Duodenal mucosa (tissue), 2 donors: Measurements from ENCODE around the gene IDI2.

Experiments used
- H3K27ac ChIP-seq: one replicate; pipeline ENCODE4 v1.7.0; 2013; ENCODE audit warnings: low read depth, low read length
- H3K27me3 ChIP-seq, 2 donors: one replicate each; pipeline ENCODE4 v1.7.0; 2013; ENCODE audit warnings: low read length in 2 of 2, control low read depth in 1 of 2; ENCODE audit not compliant: insufficient read depth in 2 of 2, control insufficient read depth in 1 of 2
- H3K36me3 ChIP-seq, 2 donors: one replicate each; pipeline ENCODE4 v1.7.0; 2013; ENCODE audit warnings: low read length in 2 of 2, control low read depth in 1 of 2; ENCODE audit not compliant: insufficient read depth in 2 of 2, control insufficient read depth in 1 of 2
- H3K4me1 ChIP-seq, 2 donors: one replicate each; pipeline ENCODE4 v1.7.0; 2013; ENCODE audit warnings: low read length in 2 of 2, control low read depth in 1 of 2; ENCODE audit not compliant: insufficient read depth in 2 of 2, control insufficient read depth in 1 of 2
- H3K4me3 ChIP-seq, 2 donors: one replicate each; pipeline ENCODE4 v1.7.0; 2013; ENCODE audit warnings: low read length in 2 of 2, low read depth in 1 of 2
- H3K9ac ChIP-seq, 2 donors: one replicate each; pipeline ENCODE4 v1.7.0; 2013; ENCODE audit warnings: low read length in 2 of 2, low read depth in 1 of 2
- H3K9me3 ChIP-seq, 2 donors: one replicate each; pipeline ENCODE4 v1.7.0; 2013; ENCODE audit warnings: low read length in 2 of 2, control low read depth in 1 of 2; ENCODE audit not compliant: control insufficient read depth in 1 of 2

Gene IDI2

GRCh38 chr10:1036341-1036791 lies 10.7 kb upstream of the IDI2 start:
- Histone ChIP-seq H3K4me3 (no peak overlapping the region), H3K27ac (no peak overlapping the region), H3K9ac (no peak overlapping the region), H3K36me3 (peaks cover 5 to 32% of the 10 kb centered on the region in 2 donors), H3K27me3 (no peaks in the 10 kb centered on the region), H3K4me1 (peaks cover 6% of the 10 kb centered on the region in 2 donors), H3K9me3 (no peaks in the 10 kb centered on the region)

- Histone ChIP-seq H3K36me3 (peaks cover 5 to 23% of the 10 kb centered on the region in 2 donors), H3K4me1 (peaks cover 6% of the 10 kb centered on the region in 2 donors), H3K27ac (no peak overlapping the region), H3K4me3 (no peak overlapping the region), H3K9ac (no peak overlapping the region), H3K9me3 (no peaks in the 10 kb centered on the region), H3K27me3 (no peaks in the 10 kb centered on the region)
These were observed 9.5 kb upstream of the IDI2 start for GRCh38 chr10:1035201-1035600.

- no peaks in the 10 kb centered on the region for H3K27me3 ChIP-seq
- H3K9ac ChIP-seq = no peak overlapping the region
- H3K4me1 ChIP-seq = peaks cover 6% of the 10 kb centered on the region in 2 donors
- H3K36me3 ChIP-seq = peaks cover 5 to 20% of the 10 kb centered on the region in 2 donors
- H3K4me3 ChIP-seq = no peak overlapping the region
- no peak overlapping the region for H3K27ac ChIP-seq
- H3K9me3 ChIP-seq = no peaks in the 10 kb centered on the region
These were observed 9.1 kb upstream of the IDI2 start for GRCh38 chr10:1034758-1035157.

GRCh38 chr10:1033601-1034000 lies 7.9 kb upstream of the IDI2 start:
- no peaks in the 10 kb centered on the region for H3K9me3 ChIP-seq

GRCh38 chr10:1029838-1030237 lies 4.2 kb upstream of the IDI2 start:
- H3K4me1 ChIP-seq = no peaks in the 10 kb centered on the region
- H3K9ac ChIP-seq = no peak overlapping the region
- H3K27ac ChIP-seq = no peak overlapping the region
- no peak overlapping the region for H3K4me3 ChIP-seq
- no peaks in the 10 kb centered on the region for H3K27me3 ChIP-seq
- no peaks in the 10 kb centered on the region for H3K9me3 ChIP-seq
- no peaks in the 10 kb centered on the region for H3K36me3 ChIP-seq

More at GRCh38 chr10:1033601-1034000, 7.9 kb upstream of the IDI2 start:
- Histone ChIP-seq H3K27me3 (no peaks in the 10 kb centered on the region), H3K4me1 (peaks cover 6% of the 10 kb centered on the region in 2 donors), H3K9ac (no peak overlapping the region), H3K4me3 (no peak overlapping the region), H3K36me3 (peaks cover 0 to 17% of the 10 kb centered on the region in 2 donors), H3K27ac (no peak overlapping the region)

GRCh38 chr10:1026578-1026977 lies 919 bp upstream of the IDI2 start:
- peaks cover 0 to 4% of the 10 kb centered on the region in 2 donors for H3K36me3 ChIP-seq
- no peak overlapping the region for H3K27ac ChIP-seq
- no peak overlapping the region for H3K9ac ChIP-seq
- no peaks in the 10 kb centered on the region for H3K27me3 ChIP-seq
- no peaks in the 10 kb centered on the region for H3K9me3 ChIP-seq
- H3K4me1 ChIP-seq = no peaks in the 10 kb centered on the region
- H3K4me3 ChIP-seq = no peak overlapping the region

- H3K9ac ChIP-seq = no peak overlapping the region
- H3K4me1 ChIP-seq = no peaks in the 10 kb centered on the region
- H3K27me3 ChIP-seq = no peaks in the 10 kb centered on the region
- no peaks in the 10 kb centered on the region for H3K9me3 ChIP-seq
- H3K36me3 ChIP-seq = peaks cover 5 to 13% of the 10 kb centered on the region in 2 donors
- H3K4me3 ChIP-seq = no peak overlapping the region
- no peak overlapping the region for H3K27ac ChIP-seq
These were observed 1.6 kb downstream of the IDI2 start for GRCh38 chr10:1024103-1024502.

- Histone ChIP-seq H3K4me1 (no peaks in the 10 kb centered on the region), H3K36me3 (peaks cover 11 to 23% of the 10 kb centered on the region in 2 donors), H3K27me3 (no peaks in the 10 kb centered on the region), H3K4me3 (no peak overlapping the region), H3K9ac (no peak overlapping the region), H3K27ac (no peak overlapping the region), H3K9me3 (no peaks in the 10 kb centered on the region)
These were observed 3.2 kb downstream of the IDI2 start for GRCh38 chr10:1022413-1022812.

GRCh38 chr10:1020958-1021357 lies 4.7 kb downstream of the IDI2 start:
- no peak overlapping the region for H3K9ac ChIP-seq
- H3K4me3 ChIP-seq = no peak overlapping the region
- H3K4me1 ChIP-seq = no peaks in the 10 kb centered on the region
- no peak overlapping the region for H3K27ac ChIP-seq
- peaks cover 25 to 35% of the 10 kb centered on the region in 2 donors for H3K36me3 ChIP-seq
- no peaks in the 10 kb centered on the region for H3K9me3 ChIP-seq
- H3K27me3 ChIP-seq = no peaks in the 10 kb centered on the region

- no peaks in the 10 kb centered on the region for H3K4me1 ChIP-seq
- no peaks in the 10 kb centered on the region for H3K27me3 ChIP-seq
- H3K9me3 ChIP-seq = no peaks in the 10 kb centered on the region
- H3K27ac ChIP-seq = no peak overlapping the region
- no peak overlapping the region for H3K9ac ChIP-seq
- H3K4me3 ChIP-seq = no peak overlapping the region
- H3K36me3 ChIP-seq = peaks cover 30 to 40% of the 10 kb centered on the region in 2 donors
These were observed 5.2 kb downstream of the IDI2 start for GRCh38 chr10:1020460-1020859.

GRCh38 chr10:1019362-1019761 lies 6.3 kb downstream of the IDI2 start:
- Histone ChIP-seq H3K27ac (no peak overlapping the region), H3K36me3 (peaks cover 31 to 45% of the 10 kb centered on the region in 2 donors), H3K27me3 (no peaks in the 10 kb centered on the region), H3K4me3 (no peak overlapping the region), H3K9ac (no peak overlapping the region), H3K4me1 (no peaks in the 10 kb centered on the region), H3K9me3 (no peaks in the 10 kb centered on the region)
